ENCODE results near the gene GRAMD1A.

GRCh38 chr19:35045667-35046300 lies 45.7 kb downstream of the GRAMD1A start:
- TF ChIP-seq CTCF (conservative IDR thresholded peaks at IDR 0.05; ENCODE audit: low read depth, low read length) (peak; percentile 35; the same call in 1 of the 2 replicates), EZH2 (IDR thresholded peaks at IDR 0.05; ENCODE audit: low read length, unreplicated experiment) (no peak)
